ENCODE results near the gene ZNF341.

GRCh38 chr20:33728463-33728862, 3.3 kb upstream of the ZNF341 start:
- TF ChIP-seq CTCF (conservative IDR thresholded peaks at IDR 0.05; ENCODE audit: low read depth in 2 of 2): no peak
- no peak for TF ChIP-seq POLR2AphosphoS5 (IDR thresholded peaks at IDR 0.05; ENCODE audit: low read depth)
- TF ChIP-seq STAT1 (IDR thresholded peaks at IDR 0.05; ENCODE audit: unreplicated experiment): no peak
- no peak for TF ChIP-seq REST (IDR thresholded peaks at IDR 0.05; ENCODE audit: unreplicated experiment)
- TF ChIP-seq ZNF462 (CRISPR knock-in tag; IDR thresholded peaks at IDR 0.05): no peak
- no peak for TF ChIP-seq JUNB (IDR thresholded peaks at IDR 0.05; ENCODE audit: unreplicated experiment)
- TF ChIP-seq ETS1 (IDR thresholded peaks at IDR 0.05): no peak
- TF ChIP-seq CREB1 (CRISPR knock-in tag; IDR thresholded peaks at IDR 0.05; ENCODE audit: low read depth): no peak
- no peak for TF ChIP-seq EZH2phosphoT487 (IDR thresholded peaks at IDR 0.05; ENCODE audit: unreplicated experiment)
- TF ChIP-seq EZH2 (IDR thresholded peaks at IDR 0.05; ENCODE audit: low read depth, unreplicated experiment): no peak
- TF ChIP-seq ZNF114 (CRISPR knock-in tag; IDR thresholded peaks at IDR 0.05): no peak
- no peak for TF ChIP-seq NANOG (IDR thresholded peaks at IDR 0.05; ENCODE audit: borderline replicate concordance)
- no peak for TF ChIP-seq ZNF331 (CRISPR knock-in tag; IDR thresholded peaks at IDR 0.05; ENCODE audit: low read depth)

All from GM23338 (cell line).